ENCODE measurements around the gene RNFT2.
"Not testable (repeated sequence)": the region's sequence is repeated elsewhere in the genome, so short reads cannot be mapped to it uniquely, and the experiment has no call there.

Gene RNFT2

GRCh38 chr12:116794725-116795124 is 56.6 kb downstream of the RNFT2 start:
- no peak for DNase-seq (ENCODE audit: low spot score)

- no peak for DNase-seq (ENCODE audit: low spot score)
Measured at GRCh38 chr12:116797885-116798284, 59.8 kb downstream of the RNFT2 start.

GRCh38 chr12:116798719-116799118 is 60.6 kb downstream of the RNFT2 start:
- no peak for DNase-seq (ENCODE audit: low spot score)

- DNase-seq (ENCODE audit: low spot score), result no peak
Measured at GRCh38 chr12:116799955-116800354, 61.8 kb downstream of the RNFT2 start.

GRCh38 chr12:116800918-116801317 is 62.8 kb downstream of the RNFT2 start:
- DNase-seq (ENCODE audit: low spot score), result no peak

GRCh38 chr12:116802018-116802417 is 63.9 kb downstream of the RNFT2 start:
- DNase-seq (ENCODE audit: low spot score), result no peak

GRCh38 chr12:116803013-116803736 is 65.1 kb downstream of the RNFT2 start:
- no peak for DNase-seq (ENCODE audit: low spot score)

- no peak for DNase-seq (ENCODE audit: low spot score)
Measured at GRCh38 chr12:116804051-116804450, 65.9 kb downstream of the RNFT2 start.

GRCh38 chr12:116806845-116807440 is 68.8 kb downstream of the RNFT2 start:
- no peak for DNase-seq (ENCODE audit: low spot score)

- DNase-seq (ENCODE audit: low spot score), result no peak
Measured at GRCh38 chr12:116807546-116807945, 69.4 kb downstream of the RNFT2 start.

- DNase-seq (ENCODE audit: low spot score), result no peak
Measured at GRCh38 chr12:116808113-116809105, 70.3 kb downstream of the RNFT2 start.

- no peak for DNase-seq (ENCODE audit: low spot score)
Measured at GRCh38 chr12:116812238-116812637, 74.1 kb downstream of the RNFT2 start.

GRCh38 chr12:116813271-116814041 is 75.3 kb downstream of the RNFT2 start:
- no peak for DNase-seq (ENCODE audit: low spot score)

GRCh38 chr12:116814766-116815165 is 76.7 kb downstream of the RNFT2 start:
- not testable (repeated sequence) for DNase-seq (ENCODE audit: low spot score)

GRCh38 chr12:116818341-116818856 is 80.3 kb downstream of the RNFT2 start:
- DNase-seq (ENCODE audit: low spot score), result no peak

GRCh38 chr12:116818948-116819832 is 81.1 kb downstream of the RNFT2 start:
- peak; percentile 86 for DNase-seq (ENCODE audit: low spot score)

GRCh38 chr12:116820064-116820656 is 82.0 kb downstream of the RNFT2 start:
- no peak for DNase-seq (ENCODE audit: low spot score)

- no peak for DNase-seq (ENCODE audit: low spot score)
Measured at GRCh38 chr12:116821291-116821690, 83.2 kb downstream of the RNFT2 start.

GRCh38 chr12:116827432-116827831 is 89.3 kb downstream of the RNFT2 start:
- no peak for DNase-seq (ENCODE audit: low spot score)

GRCh38 chr12:116832353-116832752 is 94.2 kb downstream of the RNFT2 start:
- DNase-seq (ENCODE audit: low spot score), result no peak

All from activated CD4-positive, alpha-beta T cell treated with anti-CD3 and anti-CD28 coated beads, Interleukin-2, Interleukin-4, amounts not matched to agents 100 ng/mL and 50 ng/mL, durations not matched to agents 16 hours and 8 hours (primary cell).